ENCODE data around the gene GABRP. TPM values are rescaled to one million over a fixed set of nuclear protein-coding genes. Genes with fewer than 3 reads are reported as not detected.

The GABRP gene
- polyA plus RNA-seq, 3 donors: not detected

DNA sequence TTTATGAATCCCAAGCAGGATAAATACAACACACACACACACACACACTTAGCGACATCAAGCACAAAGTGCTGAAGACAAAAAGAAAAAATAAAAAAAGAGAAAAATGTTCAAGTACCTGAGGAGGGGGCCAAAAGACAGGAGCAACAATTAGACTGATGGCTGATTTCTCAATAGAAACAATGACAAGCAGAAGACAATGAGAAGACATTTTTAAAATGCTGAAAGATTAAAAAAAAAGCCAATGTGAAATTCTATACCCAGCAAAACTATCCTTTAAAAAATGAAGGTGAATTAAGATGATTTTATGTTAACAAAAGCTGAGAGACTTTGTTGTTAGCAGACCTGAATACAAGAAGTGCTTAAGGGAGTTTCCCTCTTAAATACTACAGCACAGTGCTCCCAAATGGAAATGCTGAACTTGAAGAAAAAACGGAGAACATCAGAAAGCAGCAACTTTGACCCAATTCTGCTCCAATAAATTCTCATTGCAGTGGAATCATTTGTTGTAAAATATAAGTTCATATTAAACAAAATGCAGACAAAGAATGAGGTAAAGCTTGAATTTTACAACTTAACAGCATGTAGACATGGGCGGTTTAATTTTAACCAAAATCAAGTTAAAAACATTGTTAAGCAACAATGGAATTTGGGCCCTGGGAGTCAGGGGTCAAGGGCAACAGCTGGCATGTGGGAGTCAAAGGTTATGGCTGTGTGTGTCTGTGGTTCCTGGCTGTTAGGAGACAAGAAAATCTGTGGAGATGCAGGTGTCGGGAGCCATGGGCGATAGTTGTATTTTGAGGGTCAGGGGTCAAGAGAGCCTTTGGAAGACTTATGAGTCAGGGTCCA is 77.5 kb downstream of the GABRP start:
- H2AFZ ChIP-seq (ENCODE audit: insufficient read depth, low read depth, low read length, poor library complexity, severe bottlenecking): peak overlapping the region; percentile 80
- H3K79me2 ChIP-seq (ENCODE audit: insufficient read depth, low read length): no peaks in the 10 kb centered on the region
- H3K27me3 ChIP-seq (ENCODE audit: control insufficient read depth in 2 of 2, insufficient read depth in 2 of 2, low read length in 2 of 2): peaks cover 11 to 18% of the 10 kb centered on the region in 2 donors
- no peak overlapping the region for H3K27ac ChIP-seq (ENCODE audit: low read depth in 1 of 2, low read length in 2 of 2)
- 100% methylated on average over 3 of the region's 5 CpGs for WGBS (ENCODE audit: insufficient coverage)
- H3K36me3 Mint-ChIP-seq: peaks cover 3 to 6% of the 10 kb centered on the region in 2 donors
- H3K27ac Mint-ChIP-seq: no peak overlapping the region
- H3K27me3 Mint-ChIP-seq (ENCODE audit: low read depth in 3 of 3): peaks cover 16 to 24% (median 20%) of the 10 kb centered on the region in 3 donors
- peaks cover 9 to 23% of the 10 kb centered on the region in 2 donors for H3K9me3 ChIP-seq (replicated peaks in 1 of 2; ENCODE audit: control insufficient read depth in 1 of 2, insufficient read depth in 1 of 2, low read length in 2 of 2)
- H3K4me2 ChIP-seq (replicated peaks; ENCODE audit: extremely low read depth, low read length, poor library complexity, severe bottlenecking): no peak overlapping the region
- TF ChIP-seq, protein P1, sequence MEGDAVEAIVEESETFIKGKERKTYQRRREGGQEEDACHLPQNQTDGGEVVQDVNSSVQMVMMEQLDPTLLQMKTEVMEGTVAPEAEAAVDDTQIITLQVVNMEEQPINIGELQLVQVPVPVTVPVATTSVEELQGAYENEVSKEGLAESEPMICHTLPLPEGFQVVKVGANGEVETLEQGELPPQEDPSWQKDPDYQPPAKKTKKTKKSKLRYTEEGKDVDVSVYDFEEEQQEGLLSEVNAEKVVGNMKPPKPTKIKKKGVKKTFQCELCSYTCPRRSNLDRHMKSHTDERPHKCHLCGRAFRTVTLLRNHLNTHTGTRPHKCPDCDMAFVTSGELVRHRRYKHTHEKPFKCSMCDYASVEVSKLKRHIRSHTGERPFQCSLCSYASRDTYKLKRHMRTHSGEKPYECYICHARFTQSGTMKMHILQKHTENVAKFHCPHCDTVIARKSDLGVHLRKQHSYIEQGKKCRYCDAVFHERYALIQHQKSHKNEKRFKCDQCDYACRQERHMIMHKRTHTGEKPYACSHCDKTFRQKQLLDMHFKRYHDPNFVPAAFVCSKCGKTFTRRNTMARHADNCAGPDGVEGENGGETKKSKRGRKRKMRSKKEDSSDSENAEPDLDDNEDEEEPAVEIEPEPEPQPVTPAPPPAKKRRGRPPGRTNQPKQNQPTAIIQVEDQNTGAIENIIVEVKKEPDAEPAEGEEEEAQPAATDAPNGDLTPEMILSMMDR (IDR thresholded peaks at IDR 0.05): no peak
- no peaks in the 10 kb centered on the region for H3K36me3 ChIP-seq (replicated peaks in 1 of 2; ENCODE audit: control insufficient read depth in 1 of 2, insufficient read depth in 2 of 2, low read length in 2 of 2)
- peak overlapping the region; percentile 73 to 85 for H3K4me3 Mint-ChIP-seq
- peaks cover 6 to 14% of the 10 kb centered on the region in 2 donors for H3K4me1 ChIP-seq (ENCODE audit: control insufficient read depth in 1 of 2, insufficient read depth in 2 of 2, low read length in 2 of 2)
- intact Hi-C loops (cut with micrococcal nuclease): no loop called here
- no peaks in the 10 kb centered on the region for H4K20me1 ChIP-seq (ENCODE audit: insufficient read depth, low read length)
- H3K9me3 Mint-ChIP-seq: peaks cover 15 to 34% (median 20%) of the 10 kb centered on the region in 7 donors
- no peak overlapping the region for H3K9ac ChIP-seq (ENCODE audit: insufficient read depth, low read length, poor library complexity, severe bottlenecking)
- H3K4me3 ChIP-seq (replicated peaks in 1 of 3; ENCODE audit: low read depth in 2 of 3, low read length in 3 of 3): no peak overlapping the region
- H3K4me1 Mint-ChIP-seq: peaks cover 13% of the 10 kb centered on the region
- no peak for DNase-seq

- no peaks in the 10 kb centered on the region for H3K79me2 ChIP-seq (ENCODE audit: insufficient read depth, low read length)
- 22% methylated on average over 20 of the region's 26 CpGs for WGBS (ENCODE audit: insufficient coverage)
- Mint-ChIP-seq H3K4me3 (peak overlapping the region; percentile 73 to 85), H3K4me1 (peaks cover 13% of the 10 kb centered on the region), H3K27ac (no peak overlapping the region), H3K27me3 (ENCODE audit: low read depth in 3 of 3) (peaks cover 16 to 24% (median 20%) of the 10 kb centered on the region in 3 donors), H3K9me3 (peaks cover 15 to 35% (median 20%) of the 10 kb centered on the region in 7 donors), H3K36me3 (peaks cover 3 to 6% of the 10 kb centered on the region in 2 donors)
- no peak overlapping the region for H3K9ac ChIP-seq (ENCODE audit: insufficient read depth, low read length, poor library complexity, severe bottlenecking)
- peak overlapping the region; percentile 80 for H2AFZ ChIP-seq (ENCODE audit: insufficient read depth, low read depth, low read length, poor library complexity, severe bottlenecking)
- peak overlapping the region in 1 of 3 experiments; percentile 75 for H3K4me3 ChIP-seq (replicated peaks in 1 of 3; ENCODE audit: low read depth in 2 of 3, low read length in 3 of 3)
- H3K9me3 ChIP-seq (replicated peaks in 1 of 2; ENCODE audit: control insufficient read depth in 1 of 2, insufficient read depth in 1 of 2, low read length in 2 of 2): peaks cover 9 to 23% of the 10 kb centered on the region in 2 donors
- H4K20me1 ChIP-seq (ENCODE audit: insufficient read depth, low read length): no peaks in the 10 kb centered on the region
- peaks cover 11 to 18% of the 10 kb centered on the region in 2 donors for H3K27me3 ChIP-seq (ENCODE audit: control insufficient read depth in 2 of 2, insufficient read depth in 2 of 2, low read length in 2 of 2)
- H3K4me1 ChIP-seq (ENCODE audit: control insufficient read depth in 1 of 2, insufficient read depth in 2 of 2, low read length in 2 of 2): peaks cover 6 to 14% of the 10 kb centered on the region in 2 donors
- peak overlapping the region; percentile 85 for H3K4me2 ChIP-seq (replicated peaks; ENCODE audit: extremely low read depth, low read length, poor library complexity, severe bottlenecking)
- TF ChIP-seq, protein P1 (IDR thresholded peaks at IDR 0.05): no peak
- no peak overlapping the region for H3K27ac ChIP-seq (ENCODE audit: low read depth in 1 of 2, low read length in 2 of 2)
- H3K36me3 ChIP-seq (replicated peaks in 1 of 2; ENCODE audit: control insufficient read depth in 1 of 2, insufficient read depth in 2 of 2, low read length in 2 of 2): no peaks in the 10 kb centered on the region
- peak in 1 of 3 donors; percentile 1 for DNase-seq
- intact Hi-C loops (cut with micrococcal nuclease): no loop called here
These were observed 78.1 kb downstream of the GABRP start for GRCh38 chr5:170861667-170861916.

Measured in CD14-positive monocyte (primary cell).